Stimulated activated CD8-positive, alpha-beta memory T cell treated with anti-CD3 and anti-CD28 coated beads, Interleukin-7, amount 100 ng/mL, for 24 hours (primary cell): ENCODE measurements around the gene NEK4.
"Not testable (repeated sequence)": the region's sequence is repeated elsewhere in the genome, so short reads cannot be mapped to it uniquely, and the experiment has no call there.

Experiments
- DNase-seq: peaks from one replicate; pipeline ENCODE4 v3.0.0-alpha.2; 2020; ENCODE audit warnings: low read depth

The NEK4 gene

GRCh38 chr3:52731590-52731989 is 39.1 kb downstream of the NEK4 start:
- no peak for DNase-seq

DNA sequence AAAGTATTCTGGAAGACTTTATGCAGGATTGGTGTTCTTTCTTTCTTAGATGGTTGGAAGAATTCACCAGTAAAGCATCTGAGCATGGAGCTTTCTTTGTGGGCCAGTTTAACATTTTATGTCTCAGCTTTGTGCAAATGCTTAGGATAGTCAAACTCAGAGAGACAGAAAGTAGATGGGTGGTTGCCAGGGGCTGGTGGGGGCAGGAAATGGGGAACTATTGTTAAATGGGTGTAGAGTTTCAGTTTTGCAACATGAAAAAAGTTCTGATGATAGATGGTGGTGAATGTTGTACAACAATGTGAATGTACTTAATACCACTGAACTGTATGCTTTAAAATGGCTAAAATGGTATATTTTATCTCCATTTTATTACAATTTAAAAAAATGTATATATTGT is 40.1 kb downstream of the NEK4 start:
- DNase-seq: no peak

GRCh38 chr3:52728753-52729152 is 42.0 kb downstream of the NEK4 start:
- not testable (repeated sequence) for DNase-seq

- DNase-seq: no peak
Measured at GRCh38 chr3:52724511-52724910, 46.2 kb downstream of the NEK4 start.

DNA sequence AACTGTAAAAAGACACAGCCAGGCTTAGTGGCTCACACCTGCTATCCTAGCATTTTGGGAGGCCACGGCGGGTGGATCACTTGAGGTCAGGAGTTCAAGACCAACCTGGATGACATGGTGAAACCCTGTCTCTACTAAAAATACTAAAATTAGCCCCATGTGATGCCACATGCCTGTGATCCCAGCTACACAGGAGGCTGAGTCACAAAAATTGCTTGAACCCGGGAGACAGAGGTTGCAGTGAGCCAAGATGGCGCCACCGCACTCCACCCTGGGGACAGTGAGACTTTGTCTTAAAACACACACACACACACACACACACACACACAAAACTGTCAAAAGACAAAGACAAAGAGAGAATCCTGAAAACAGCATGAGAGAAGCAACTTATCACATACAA is 46.8 kb downstream of the NEK4 start:
- DNase-seq: no peak

DNA sequence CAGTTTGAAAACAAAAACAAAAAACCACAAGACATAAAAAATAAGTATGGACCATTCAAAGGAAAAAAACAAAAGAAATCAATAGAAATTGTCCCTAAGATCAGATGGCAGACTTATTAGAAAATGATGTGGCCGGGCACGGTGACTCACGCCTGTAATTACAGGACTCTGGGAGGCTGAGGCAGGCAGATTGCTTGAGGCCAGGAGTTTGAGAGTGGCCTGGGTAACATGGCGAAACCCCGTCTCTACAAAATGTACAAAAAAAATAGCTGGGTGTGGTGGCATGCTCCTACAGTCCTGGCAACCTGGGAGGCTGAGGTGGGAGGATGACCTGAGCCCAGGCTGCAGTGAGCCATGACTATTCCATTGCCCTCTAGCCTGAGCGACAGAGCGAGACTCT is 48.2 kb downstream of the NEK4 start:
- no peak for DNase-seq

- DNase-seq: no peak
Measured at GRCh38 chr3:52721730-52722008, 49.1 kb downstream of the NEK4 start.

DNA sequence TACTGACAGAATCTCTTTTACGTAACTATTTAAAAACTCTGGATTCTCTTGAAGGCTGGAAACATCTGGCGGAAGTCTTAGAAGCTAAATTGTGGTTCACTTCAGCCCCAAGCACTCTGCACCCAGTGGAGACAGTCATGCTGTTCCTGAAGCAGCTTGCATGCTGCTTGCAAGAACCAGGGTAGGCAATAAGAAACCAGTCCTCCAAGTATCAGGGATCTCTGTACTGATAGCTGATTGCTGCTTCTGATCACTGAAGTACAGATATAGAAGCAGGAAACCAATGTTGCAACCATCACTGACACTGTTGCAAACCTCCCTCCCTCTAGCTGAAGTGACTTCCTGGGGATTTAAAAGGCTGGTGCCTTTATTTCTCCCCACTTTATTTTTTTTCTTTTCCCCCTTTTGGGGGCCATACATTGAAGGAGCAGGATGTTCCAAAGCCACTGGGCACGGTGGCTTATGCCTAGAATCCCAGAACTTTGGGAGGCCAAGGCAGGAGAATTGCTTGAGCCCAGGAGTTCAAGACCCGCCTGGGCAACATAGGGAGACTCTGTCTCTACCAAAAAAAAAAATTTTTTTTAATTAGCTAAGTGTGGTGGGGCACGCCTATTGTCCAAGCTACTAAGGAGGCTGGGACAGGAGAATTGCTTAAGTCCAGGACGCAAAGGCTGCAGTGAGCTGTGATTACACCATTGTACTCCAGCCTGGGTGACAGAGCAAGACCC is 49.6 kb downstream of the NEK4 start:
- DNase-seq: no peak

DNA sequence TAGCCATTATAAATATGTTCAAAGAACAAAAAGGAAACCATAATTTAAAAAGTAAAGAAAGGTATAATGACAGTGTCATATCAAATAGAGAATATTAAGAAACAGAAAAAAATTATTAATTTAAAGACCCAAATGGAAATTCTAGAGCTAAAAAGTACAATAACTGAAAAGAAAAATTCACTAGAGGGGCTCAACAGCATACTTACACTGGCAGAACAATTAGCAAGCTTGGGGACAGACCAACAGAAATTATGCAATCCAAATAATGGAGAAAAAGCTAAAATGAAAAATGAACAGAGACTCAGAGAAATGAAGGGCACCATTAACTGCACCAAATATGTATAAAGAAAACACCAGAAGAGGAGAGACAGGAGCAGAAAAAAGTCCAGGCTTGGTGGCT is 51.1 kb downstream of the NEK4 start:
- no peak for DNase-seq

DNA sequence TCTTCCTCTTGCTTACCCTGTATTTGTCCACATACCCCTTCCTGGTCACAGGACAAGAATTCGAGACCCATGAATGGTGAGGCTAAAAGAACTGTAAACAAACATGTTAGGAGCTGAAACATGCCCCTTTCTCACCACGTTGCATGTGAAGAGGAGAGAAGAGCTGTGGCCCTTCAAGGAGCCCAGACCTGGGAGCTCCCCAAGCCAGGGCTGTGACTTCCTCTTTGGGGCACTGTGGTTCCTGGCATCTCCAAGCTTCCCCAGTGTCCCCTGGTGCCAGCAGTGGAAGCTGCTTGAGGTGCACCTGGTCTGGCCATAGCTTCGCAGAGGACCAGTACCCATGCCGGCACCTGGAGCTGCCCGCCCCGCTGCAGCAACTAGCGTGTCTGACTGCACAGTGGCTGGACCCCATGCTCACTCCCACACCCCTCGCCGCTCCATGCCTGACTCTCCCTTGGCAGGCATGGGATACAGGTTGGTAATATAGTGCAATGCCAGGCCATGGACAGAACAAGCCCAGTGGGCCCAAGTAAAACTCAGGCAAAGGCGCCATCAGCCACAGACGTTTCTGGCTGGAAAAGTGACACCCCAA is 54.9 kb downstream of the NEK4 start:
- no peak for DNase-seq

DNA sequence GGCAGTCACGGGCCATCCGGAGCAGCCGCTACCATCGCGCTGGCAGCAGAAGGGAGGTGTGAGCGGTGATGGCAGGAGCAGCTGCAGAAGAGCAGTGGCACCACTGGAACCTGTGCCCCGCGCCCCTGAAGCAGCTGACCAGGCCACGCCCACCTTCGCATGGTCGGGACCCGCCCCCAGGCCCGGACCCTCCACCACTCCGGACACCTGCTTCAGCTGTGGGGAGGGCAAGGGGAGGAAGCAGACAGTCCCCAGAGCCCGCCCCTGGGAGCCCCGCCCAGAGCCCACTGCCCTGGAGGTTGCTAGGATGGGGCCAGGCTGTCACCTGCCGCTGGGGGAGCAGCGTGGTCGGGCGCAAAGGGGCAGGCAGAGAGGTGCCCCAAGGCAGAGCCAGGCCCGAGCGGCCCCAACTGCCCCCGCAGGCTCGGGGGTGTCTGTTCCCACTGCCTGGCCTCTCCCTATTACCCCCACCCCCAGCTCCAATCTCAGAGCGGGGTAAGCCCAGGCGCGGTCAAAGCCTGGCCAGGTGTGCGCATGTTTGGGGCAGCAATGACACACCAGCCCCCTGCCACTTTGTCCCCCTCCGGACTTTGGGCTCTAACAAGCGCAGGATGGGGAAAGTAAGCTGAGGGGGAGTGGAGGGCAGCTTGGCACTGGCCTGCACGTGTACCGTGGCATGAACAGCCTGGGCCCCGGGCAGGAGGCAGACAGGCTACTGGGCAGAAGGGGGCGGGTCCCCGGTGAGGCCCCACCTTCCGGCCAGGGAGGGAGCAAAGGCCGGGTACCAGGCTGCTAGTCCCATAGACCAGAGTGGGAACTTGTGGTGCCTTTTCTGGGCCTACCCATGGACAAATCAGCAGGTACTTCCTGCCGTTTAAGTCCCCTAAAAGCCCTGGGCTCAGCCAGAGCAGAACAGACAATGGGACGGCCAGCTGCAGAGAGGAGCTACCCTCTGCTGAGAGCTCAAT is 56.1 kb downstream of the NEK4 start:
- no peak for DNase-seq

DNA sequence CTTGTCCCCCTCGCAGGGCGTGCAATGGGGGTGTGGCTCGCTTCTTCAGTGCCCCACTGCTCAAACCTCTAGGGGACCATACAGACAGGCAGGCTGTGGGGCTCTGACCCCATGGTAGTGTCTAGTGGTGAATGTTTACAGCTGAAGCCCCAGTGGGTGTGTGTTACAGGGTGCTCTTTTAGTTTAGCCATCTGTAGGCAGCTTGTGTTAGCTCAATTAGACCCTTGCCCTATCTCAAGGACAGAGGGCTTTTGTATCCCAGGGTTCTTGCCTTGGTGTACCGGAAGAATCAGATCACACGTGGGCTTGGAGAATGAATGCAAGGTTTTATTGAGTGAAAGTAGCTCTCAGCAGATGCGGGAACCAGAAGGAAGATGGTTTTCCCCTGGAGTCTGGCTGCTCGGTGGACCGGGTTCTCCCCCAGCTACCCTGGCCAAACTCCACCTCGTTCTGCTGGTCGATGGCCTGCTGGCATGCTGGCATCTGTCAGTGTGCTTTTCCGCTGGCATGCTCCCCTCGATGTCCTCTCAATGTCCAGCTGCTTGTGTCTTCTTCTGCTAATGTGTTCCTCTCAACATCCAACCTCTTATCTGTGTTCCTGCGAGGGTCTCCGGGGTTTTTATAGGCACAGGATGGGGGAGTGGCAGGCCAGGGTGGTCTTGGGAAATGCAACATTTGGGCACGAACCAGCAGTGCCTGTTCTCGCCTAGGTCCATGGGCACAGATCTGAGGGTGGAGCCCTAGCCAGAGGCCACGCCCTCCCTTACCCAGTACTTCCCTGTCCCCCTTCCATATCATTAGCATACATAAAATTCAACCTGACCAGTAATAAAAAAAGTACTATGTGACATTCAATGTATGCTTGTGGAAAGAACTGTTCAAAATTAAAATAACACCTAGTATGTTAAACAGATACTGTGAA is 58.2 kb downstream of the NEK4 start:
- no peak for DNase-seq

- no peak for DNase-seq
Measured at GRCh38 chr3:52710512-52710911, 60.2 kb downstream of the NEK4 start.

- no peak for DNase-seq
Measured at GRCh38 chr3:52707585-52707984, 63.2 kb downstream of the NEK4 start.

DNA sequence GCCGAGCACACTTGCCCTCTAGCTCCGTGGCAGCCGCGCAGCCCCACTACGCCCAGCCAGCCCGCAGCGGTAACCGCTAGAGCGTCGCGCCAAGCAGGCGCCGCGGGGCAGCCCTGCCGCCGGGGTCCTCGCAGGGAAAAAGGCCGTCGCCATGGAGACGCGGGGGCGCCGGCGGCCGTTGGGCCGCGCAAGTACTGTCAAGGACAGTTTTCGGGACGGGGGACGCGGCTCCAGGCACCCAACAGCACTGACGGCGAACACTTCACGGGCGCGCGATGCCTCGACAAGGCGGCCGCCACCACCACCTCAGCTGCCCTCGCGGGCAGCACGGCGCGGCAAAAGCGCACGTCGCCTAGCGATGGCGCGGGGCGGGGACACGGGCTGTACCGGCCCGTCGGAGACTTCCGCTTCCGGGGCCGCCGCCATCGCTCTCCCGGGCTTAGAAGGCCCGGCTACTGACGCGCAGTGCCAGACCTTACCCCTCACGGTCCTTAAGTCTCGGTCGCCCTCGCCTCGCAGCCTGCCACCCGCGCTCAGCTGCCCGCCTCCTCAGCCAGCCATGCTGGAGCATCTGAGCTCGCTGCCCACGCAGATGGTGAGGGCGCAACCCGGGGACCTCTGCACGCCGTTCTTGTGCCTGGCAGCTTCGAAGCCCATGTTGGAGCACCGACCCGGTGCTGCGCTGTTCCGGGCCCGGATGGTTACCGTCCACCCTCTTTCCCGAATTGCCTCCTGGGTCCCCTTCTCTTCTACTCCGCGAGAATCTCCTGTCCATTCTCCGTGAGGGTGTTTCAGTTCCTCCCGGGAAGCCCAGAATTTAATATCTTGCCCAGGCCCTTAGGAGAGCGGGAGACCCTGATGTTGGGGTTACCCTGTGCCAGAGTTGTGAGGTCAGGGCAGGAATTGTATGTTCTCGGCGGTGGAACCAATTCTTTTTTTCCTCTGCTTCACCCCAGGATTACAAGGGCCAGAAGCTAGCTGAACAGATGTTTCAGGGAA is 64.8 kb downstream of the NEK4 start, which contains the start of the genes GLT8D1 and SPCS1:
Gene GLT8D1 (minus strand): TSS at position 104 of the 999 bp plus-strand sequence. CDS start 5,331 bp downstream, outside the sequence.
Gene SPCS1 (plus strand): TSS at position 419 of the 999 bp plus-strand sequence. CDS start 141 bp downstream, at position 560.
- peak; percentile 64 for DNase-seq

- DNase-seq: no peak
Measured at GRCh38 chr3:52705438-52705687, 65.4 kb downstream of the NEK4 start.

GRCh38 chr3:52704611-52705437 is 65.9 kb downstream of the NEK4 start:
- DNase-seq: no peak

DNA sequence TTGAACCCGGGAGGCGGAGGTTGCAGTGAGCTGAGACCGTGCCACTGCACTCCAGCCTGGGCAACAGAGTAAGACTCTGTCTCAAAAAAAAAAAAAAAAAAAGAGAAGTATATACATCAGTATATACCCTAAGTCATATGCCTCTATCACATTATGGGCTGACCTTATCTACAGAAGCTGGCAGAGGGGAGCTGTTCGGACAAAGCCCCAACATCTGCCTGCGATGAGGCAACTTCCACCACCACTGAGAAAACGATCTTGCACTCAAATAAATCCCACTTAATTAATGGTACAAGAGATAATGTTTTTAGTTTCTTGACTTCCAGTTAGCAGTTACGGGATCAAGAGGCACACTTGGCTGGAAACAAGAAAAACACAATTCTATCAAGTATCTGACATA is 67.4 kb downstream of the NEK4 start:
- no peak for DNase-seq

DNA sequence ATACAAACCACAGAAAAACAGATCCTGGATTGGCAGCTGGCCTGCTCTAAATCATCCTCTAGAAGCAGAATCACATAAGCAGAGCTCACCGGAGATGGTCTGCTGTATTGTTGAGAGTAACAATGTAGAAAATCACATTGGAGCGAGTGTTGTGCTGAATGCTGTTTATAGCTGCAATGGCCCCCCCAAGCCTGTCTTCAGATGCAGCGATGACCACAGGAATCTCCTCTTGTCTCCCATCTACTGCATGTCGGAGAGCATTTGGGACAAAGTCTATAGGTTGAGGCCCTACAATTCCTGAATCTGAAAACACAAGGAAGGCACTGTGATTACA is 73.1 kb downstream of the NEK4 start:
- DNase-seq: no peak
